RWPE1 (cell line): ENCODE data around the gene GDF7.

Source experiments
- CTCF ChIA-PET: fragments of 350-600 bp; sonication (Branson Sonifier 250); formaldehyde crosslinking; extraction: SDS; loops from one replicate; lab custom pipeline; 2021; lab: Yijun Ruan, JAX
- POLR2A ChIA-PET: fragments of 400-600 bp; formaldehyde crosslinking; extraction: SDS; loops from one replicate; lab custom pipeline; 2020; ENCODE audit warnings: antibody characterized with exemption; ENCODE audit not compliant: low non-redundant PET; lab: Yijun Ruan, JAX
- DNase-seq: peaks from one replicate; pipeline ENCODE4 v3.0.0; 2012; ENCODE audit warnings: low spot score
- H3K27ac ChIP-seq: fragments of 450-650 bp; 2 replicates; pipeline ENCODE4 v1.5.1; 2017
- CTCF ChIP-seq: fragments of 450-650 bp; conservative IDR thresholded peaks from 2 replicates; pipeline ENCODE4 v1.5.1; 2017; ENCODE audit warnings: low read depth, mild to moderate bottlenecking

Gene GDF7

GRCh38 chr2:20647211-20647610, 19.7 kb upstream of the GDF7 start:
- TF ChIP-seq CTCF: no peak
- POLR2A ChIA-PET: no interaction called here
- DNase-seq: no peak
- CTCF ChIA-PET: interaction anchor here (0.5 kb wide), 1 partner anchor 208 kb away, joined by 3 read pairs; no protein-coding TSS in a partner anchor
- H3K27ac ChIP-seq: no peak overlapping the region

- DNase-seq: no peak
- ChIA-PET CTCF (interaction anchor here (0.6 kb wide), 1 partner anchor 21 kb away, joined by 4 read pairs; no protein-coding TSS in a partner anchor), POLR2A (no interaction called here)
- no peak overlapping the region for H3K27ac ChIP-seq
- TF ChIP-seq CTCF: no peak
These were observed 19.2 kb upstream of the GDF7 start for GRCh38 chr2:20647738-20648137.

GRCh38 chr2:20648206-20648605, 18.7 kb upstream of the GDF7 start:
- POLR2A ChIA-PET: interaction anchor here (1.3 kb wide), 1 partner anchor 201 kb away, joined by 4 read pairs; the partner anchor contains the start of gene RHOB
- CTCF ChIA-PET: interaction anchor here (0.7 kb wide), 1 partner anchor 237 kb away, joined by 3 read pairs; no protein-coding TSS in a partner anchor

GRCh38 chr2:20648831-20649230, 18.1 kb upstream of the GDF7 start:
- CTCF ChIA-PET: interaction anchor here (0.5 to 2.9 kb wide), 3 partner anchors 12 to 237 kb away, joined by 3 to 16 read pairs (median 3); no protein-coding TSS in a partner anchor
- POLR2A ChIA-PET: interaction anchor here (1.3 kb wide), 1 partner anchor 202 kb away, joined by 4 read pairs; the partner anchor contains the start of gene RHOB
- TF ChIP-seq CTCF: no peak
- no peak for DNase-seq
- no peak overlapping the region for H3K27ac ChIP-seq

More at GRCh38 chr2:20648206-20648605, 18.7 kb upstream of the GDF7 start:
- DNase-seq: no peak
- no peak for TF ChIP-seq CTCF
- H3K27ac ChIP-seq: no peak overlapping the region

- ChIA-PET CTCF (interaction anchor here (0.6 to 2.9 kb wide), 5 partner anchors 8 to 222 kb away, joined by 3 to 16 read pairs (median 4); no protein-coding TSS in a partner anchor), POLR2A (no interaction called here)
- no peak for DNase-seq
- no peak for TF ChIP-seq CTCF
- no peak overlapping the region for H3K27ac ChIP-seq
These were observed 17.4 kb upstream of the GDF7 start for GRCh38 chr2:20649576-20649975.

GRCh38 chr2:20649976-20650375, 17.0 kb upstream of the GDF7 start:
- CTCF ChIA-PET: interaction anchor here (0.5 to 2.9 kb wide), 13 partner anchors 7 to 566 kb away, joined by 3 to 16 read pairs (median 3); no protein-coding TSS in a partner anchor
- TF ChIP-seq CTCF: no peak
- POLR2A ChIA-PET: no interaction called here
- DNase-seq: no peak
- H3K27ac ChIP-seq: peak overlapping the region; percentile 71; the same call in 1 of the 2 replicates
